ENCODE measurements around the gene LYZL6. TPM values are rescaled to one million over a fixed set of nuclear protein-coding genes. Genes with fewer than 3 reads are reported as not detected.

LYZL6 gene
- total RNA-seq, 1 experiment from 2014 or later: not detected

DNA sequence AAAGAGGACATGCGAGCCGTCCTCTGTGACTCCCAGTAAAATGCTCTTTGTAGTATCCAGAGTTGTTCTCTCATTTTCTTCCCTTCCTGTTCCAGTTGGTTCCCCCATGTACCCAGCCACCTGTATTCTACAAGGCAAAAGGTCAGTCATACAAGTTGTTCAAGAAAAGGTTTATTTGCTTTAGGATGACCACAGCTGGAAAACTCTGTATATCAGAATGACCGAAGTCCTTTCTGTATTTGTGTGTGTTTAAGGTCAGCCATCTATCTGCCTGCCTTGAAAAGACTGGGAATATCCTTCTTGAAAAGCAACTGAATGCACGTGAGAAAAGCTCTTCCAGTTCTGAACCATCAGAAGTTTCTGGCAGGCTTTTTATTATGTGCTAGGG is 29.4 kb upstream of the LYZL6 start:
- in situ Hi-C loops (cut with HindIII; ENCODE audit: low pct_unique_long_range_greater_than_20kb, low sequenced_read_pairs): no loop called here

DNA sequence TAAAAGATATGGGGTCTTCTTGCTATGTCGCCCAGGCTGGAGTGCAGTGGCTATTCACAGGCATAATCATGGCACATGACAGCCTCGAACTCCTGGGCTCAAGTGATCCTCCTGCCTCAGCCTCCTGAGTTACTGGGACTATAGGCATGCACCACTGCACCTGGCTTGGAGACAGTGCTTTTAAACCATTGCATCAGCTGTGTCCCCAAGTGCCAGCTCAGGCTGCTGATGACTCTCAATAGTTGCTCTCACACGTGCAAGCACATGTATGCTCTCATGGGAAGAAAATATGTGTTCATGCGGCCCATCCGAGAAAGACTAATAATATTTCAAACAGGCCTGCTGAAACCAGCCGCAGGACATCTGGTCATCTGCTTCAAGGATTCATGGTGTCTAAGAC is 29.0 kb upstream of the LYZL6 start:
- BruUV-seq (replicated peaks): no TSS peak
- in situ Hi-C loops (cut with HindIII; ENCODE audit: low pct_unique_long_range_greater_than_20kb, low sequenced_read_pairs) (no loop called here), intact Hi-C loops (cut with micrococcal nuclease; ENCODE audit: unreplicated experiment) (no loop called here)
- ChIA-PET CTCF (no interaction called here), POLR2A (no interaction called here)
- H3K27ac ChIP-seq (ENCODE audit: low read length): no peak overlapping the region
- H3K4me1 ChIP-seq (ENCODE audit: control insufficient read depth, insufficient read depth, low read length): peaks cover 5% of the 10 kb centered on the region; the same call in 1 of the 2 replicates
- no peak overlapping the region for H3K4me3 ChIP-seq (ENCODE audit: low read depth in 2 of 2, low read length in 2 of 2)
- H3K36me3 ChIP-seq (ENCODE audit: control insufficient read depth, insufficient read depth, low read length): no peaks in the 10 kb centered on the region
- ATAC-seq (no peak), DNase-seq (ENCODE audit: low read depth, low spot score) (no peak)
- H3K27me3 ChIP-seq (ENCODE audit: control insufficient read depth, insufficient read depth, low read length): no peaks in the 10 kb centered on the region
- TF ChIP-seq SIN3A (IDR thresholded peaks at IDR 0.05; ENCODE audit: borderline replicate concordance, insufficient read depth, low read depth, low read length) (no peak), TCF7L2 (IDR thresholded peaks at IDR 0.05; ENCODE audit: low read depth, low read length) (no peak), POLR2AphosphoS5 (IDR thresholded peaks at IDR 0.05; ENCODE audit: low read depth, low read length) (no peak)
- TF ChIP-seq, protein P1, sequence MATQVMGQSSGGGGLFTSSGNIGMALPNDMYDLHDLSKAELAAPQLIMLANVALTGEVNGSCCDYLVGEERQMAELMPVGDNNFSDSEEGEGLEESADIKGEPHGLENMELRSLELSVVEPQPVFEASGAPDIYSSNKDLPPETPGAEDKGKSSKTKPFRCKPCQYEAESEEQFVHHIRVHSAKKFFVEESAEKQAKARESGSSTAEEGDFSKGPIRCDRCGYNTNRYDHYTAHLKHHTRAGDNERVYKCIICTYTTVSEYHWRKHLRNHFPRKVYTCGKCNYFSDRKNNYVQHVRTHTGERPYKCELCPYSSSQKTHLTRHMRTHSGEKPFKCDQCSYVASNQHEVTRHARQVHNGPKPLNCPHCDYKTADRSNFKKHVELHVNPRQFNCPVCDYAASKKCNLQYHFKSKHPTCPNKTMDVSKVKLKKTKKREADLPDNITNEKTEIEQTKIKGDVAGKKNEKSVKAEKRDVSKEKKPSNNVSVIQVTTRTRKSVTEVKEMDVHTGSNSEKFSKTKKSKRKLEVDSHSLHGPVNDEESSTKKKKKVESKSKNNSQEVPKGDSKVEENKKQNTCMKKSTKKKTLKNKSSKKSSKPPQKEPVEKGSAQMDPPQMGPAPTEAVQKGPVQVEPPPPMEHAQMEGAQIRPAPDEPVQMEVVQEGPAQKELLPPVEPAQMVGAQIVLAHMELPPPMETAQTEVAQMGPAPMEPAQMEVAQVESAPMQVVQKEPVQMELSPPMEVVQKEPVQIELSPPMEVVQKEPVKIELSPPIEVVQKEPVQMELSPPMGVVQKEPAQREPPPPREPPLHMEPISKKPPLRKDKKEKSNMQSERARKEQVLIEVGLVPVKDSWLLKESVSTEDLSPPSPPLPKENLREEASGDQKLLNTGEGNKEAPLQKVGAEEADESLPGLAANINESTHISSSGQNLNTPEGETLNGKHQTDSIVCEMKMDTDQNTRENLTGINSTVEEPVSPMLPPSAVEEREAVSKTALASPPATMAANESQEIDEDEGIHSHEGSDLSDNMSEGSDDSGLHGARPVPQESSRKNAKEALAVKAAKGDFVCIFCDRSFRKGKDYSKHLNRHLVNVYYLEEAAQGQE (IDR thresholded peaks at IDR 0.05; ENCODE audit: insufficient read depth in 1 of 2, low read depth in 2 of 2, low read length in 1 of 2): no peak
- no peaks in the 10 kb centered on the region for H3K9me3 ChIP-seq (ENCODE audit: control insufficient read depth, insufficient read depth, low read depth, low read length)

More for the DNA sequence above, 29.4 kb upstream of the LYZL6 start:
- Histone ChIP-seq H3K36me3 (ENCODE audit: control insufficient read depth, insufficient read depth, low read length) (no peaks in the 10 kb centered on the region), H3K27ac (ENCODE audit: low read length) (no peak overlapping the region), H3K4me1 (ENCODE audit: control insufficient read depth, insufficient read depth, low read length) (peaks cover 5% of the 10 kb centered on the region; the same call in 1 of the 2 replicates), H3K9me3 (ENCODE audit: control insufficient read depth, insufficient read depth, low read depth, low read length) (no peaks in the 10 kb centered on the region), H3K4me3 (ENCODE audit: low read depth in 2 of 2, low read length in 2 of 2) (no peak overlapping the region), H3K27me3 (ENCODE audit: control insufficient read depth, insufficient read depth, low read length) (no peaks in the 10 kb centered on the region)
- TF ChIP-seq, protein P1 (IDR thresholded peaks at IDR 0.05; ENCODE audit: insufficient read depth in 1 of 2, low read depth in 2 of 2, low read length in 1 of 2): no peak
- no peak for TF ChIP-seq POLR2AphosphoS5 (IDR thresholded peaks at IDR 0.05; ENCODE audit: low read depth, low read length)
- TF ChIP-seq, protein P2, sequence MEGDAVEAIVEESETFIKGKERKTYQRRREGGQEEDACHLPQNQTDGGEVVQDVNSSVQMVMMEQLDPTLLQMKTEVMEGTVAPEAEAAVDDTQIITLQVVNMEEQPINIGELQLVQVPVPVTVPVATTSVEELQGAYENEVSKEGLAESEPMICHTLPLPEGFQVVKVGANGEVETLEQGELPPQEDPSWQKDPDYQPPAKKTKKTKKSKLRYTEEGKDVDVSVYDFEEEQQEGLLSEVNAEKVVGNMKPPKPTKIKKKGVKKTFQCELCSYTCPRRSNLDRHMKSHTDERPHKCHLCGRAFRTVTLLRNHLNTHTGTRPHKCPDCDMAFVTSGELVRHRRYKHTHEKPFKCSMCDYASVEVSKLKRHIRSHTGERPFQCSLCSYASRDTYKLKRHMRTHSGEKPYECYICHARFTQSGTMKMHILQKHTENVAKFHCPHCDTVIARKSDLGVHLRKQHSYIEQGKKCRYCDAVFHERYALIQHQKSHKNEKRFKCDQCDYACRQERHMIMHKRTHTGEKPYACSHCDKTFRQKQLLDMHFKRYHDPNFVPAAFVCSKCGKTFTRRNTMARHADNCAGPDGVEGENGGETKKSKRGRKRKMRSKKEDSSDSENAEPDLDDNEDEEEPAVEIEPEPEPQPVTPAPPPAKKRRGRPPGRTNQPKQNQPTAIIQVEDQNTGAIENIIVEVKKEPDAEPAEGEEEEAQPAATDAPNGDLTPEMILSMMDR (IDR thresholded peaks at IDR 0.05): no peak
- no peak for TF ChIP-seq TCF7L2 (IDR thresholded peaks at IDR 0.05; ENCODE audit: low read depth, low read length)
- TF ChIP-seq SIN3A (IDR thresholded peaks at IDR 0.05; ENCODE audit: borderline replicate concordance, insufficient read depth, low read depth, low read length): no peak
- ChIA-PET POLR2A (no interaction called here), CTCF (no interaction called here)
- intact Hi-C loops (cut with micrococcal nuclease; ENCODE audit: unreplicated experiment): no loop called here
- ATAC-seq (no peak), DNase-seq (ENCODE audit: low read depth, low spot score) (no peak)
- no TSS peak for BruUV-seq (replicated peaks)
